ENCODE data around the gene STARD7. TPM values are rescaled to one million over a fixed set of nuclear protein-coding genes. Genes with fewer than 3 reads are reported as not detected.
A peak's percentile ranks its signal among the peaks of the same experiment; 100 is the strongest.
"Not testable (repeated sequence)": the region's sequence is repeated elsewhere in the genome, so short reads cannot be mapped to it uniquely, and the experiment has no call there.

STARD7 gene
- total RNA-seq, 2 donors from 2014 or later = 59.2 to 72.6 TPM

- not testable (repeated sequence) for ATAC-seq; H3K36me3 Mint-ChIP-seq (ENCODE audit: low read depth); H3K9me3 ChIP-seq (ENCODE audit: control insufficient read depth, low read length, poor library complexity, severe bottlenecking); H3K27ac Mint-ChIP-seq; H3K4me1 Mint-ChIP-seq; DNase-seq; H3K4me3 Mint-ChIP-seq; H3K27me3 Mint-ChIP-seq
Measured at GRCh38 chr2:96221106-96221505, 12.5 kb upstream of the STARD7 start.

GRCh38 chr2:96219959-96220358 lies 11.3 kb upstream of the STARD7 start:
- not testable (repeated sequence) for H3K9me3 ChIP-seq (ENCODE audit: control insufficient read depth, low read length, poor library complexity, severe bottlenecking); H3K27ac Mint-ChIP-seq; ATAC-seq; H3K36me3 Mint-ChIP-seq (ENCODE audit: low read depth); H3K4me3 Mint-ChIP-seq; H3K4me1 Mint-ChIP-seq; DNase-seq; H3K27me3 Mint-ChIP-seq

GRCh38 chr2:96218508-96219131 lies 10.0 kb upstream of the STARD7 start:
- peaks cover 4% of the 10 kb centered on the region for H3K4me1 Mint-ChIP-seq
- H3K27ac Mint-ChIP-seq = no peak overlapping the region

GRCh38 chr2:96214554-96214953 lies 5.9 kb upstream of the STARD7 start:
- Mint-ChIP-seq H3K27ac (no peak overlapping the region), H3K4me1 (peaks cover 4% of the 10 kb centered on the region), H3K36me3 (ENCODE audit: low read depth) (no peaks in the 10 kb centered on the region), H3K27me3 (no peaks in the 10 kb centered on the region), H3K4me3 (no peak overlapping the region)
- H3K9me3 ChIP-seq (ENCODE audit: control insufficient read depth, low read length, poor library complexity, severe bottlenecking) = no peaks in the 10 kb centered on the region
- ATAC-seq (no peak), DNase-seq (no peak)

More at GRCh38 chr2:96218508-96219131, 10.0 kb upstream of the STARD7 start:
- DNase-seq = no peak
- H3K9me3 ChIP-seq (ENCODE audit: control insufficient read depth, low read length, poor library complexity, severe bottlenecking) = no peaks in the 10 kb centered on the region
- no peak for ATAC-seq
- no peak overlapping the region for H3K4me3 Mint-ChIP-seq
- peaks cover 3% of the 10 kb centered on the region for H3K36me3 Mint-ChIP-seq (ENCODE audit: low read depth)
- H3K27me3 Mint-ChIP-seq = no peaks in the 10 kb centered on the region

- no peaks in the 10 kb centered on the region for H3K36me3 Mint-ChIP-seq (ENCODE audit: low read depth)
- peaks cover 6% of the 10 kb centered on the region for H3K4me1 Mint-ChIP-seq
- H3K4me3 Mint-ChIP-seq = no peak overlapping the region
- no peak overlapping the region for H3K27ac Mint-ChIP-seq
- DNase-seq (no peak), ATAC-seq (no peak)
- no peaks in the 10 kb centered on the region for H3K9me3 ChIP-seq (ENCODE audit: control insufficient read depth, low read length, poor library complexity, severe bottlenecking)
- H3K27me3 Mint-ChIP-seq = no peaks in the 10 kb centered on the region
Measured at GRCh38 chr2:96213379-96213778, 4.8 kb upstream of the STARD7 start.

- no peaks in the 10 kb centered on the region for H3K9me3 ChIP-seq (ENCODE audit: control insufficient read depth, low read length, poor library complexity, severe bottlenecking)
- Mint-ChIP-seq H3K4me3 (no peak overlapping the region), H3K36me3 (ENCODE audit: low read depth) (peaks cover 2% of the 10 kb centered on the region), H3K27ac (no peak overlapping the region), H3K4me1 (peaks cover 10% of the 10 kb centered on the region), H3K27me3 (no peaks in the 10 kb centered on the region)
- no peak for DNase-seq
- ATAC-seq = no peak
Measured at GRCh38 chr2:96212339-96212738, 3.7 kb upstream of the STARD7 start.

- DNase-seq (no peak), ATAC-seq (no peak)
- Mint-ChIP-seq H3K27me3 (no peaks in the 10 kb centered on the region), H3K36me3 (ENCODE audit: low read depth) (peaks cover 4% of the 10 kb centered on the region), H3K27ac (no peak overlapping the region), H3K4me3 (peak overlapping the region; percentile 98), H3K4me1 (peaks cover 29% of the 10 kb centered on the region)
- H3K9me3 ChIP-seq (ENCODE audit: control insufficient read depth, low read length, poor library complexity, severe bottlenecking) = no peaks in the 10 kb centered on the region
Measured at GRCh38 chr2:96209729-96210085, 1.1 kb upstream of the STARD7 start.

- no peak for DNase-seq
- peak overlapping the region; percentile 95 for H3K27ac Mint-ChIP-seq
- no peaks in the 10 kb centered on the region for H3K9me3 ChIP-seq (ENCODE audit: control insufficient read depth, low read length, poor library complexity, severe bottlenecking)
- H3K36me3 Mint-ChIP-seq (ENCODE audit: low read depth) = peaks cover 4% of the 10 kb centered on the region
- no peaks in the 10 kb centered on the region for H3K27me3 Mint-ChIP-seq
- peaks cover 31% of the 10 kb centered on the region for H3K4me1 Mint-ChIP-seq
- peak overlapping the region; percentile 98 for H3K4me3 Mint-ChIP-seq
- no peak for ATAC-seq
Measured at GRCh38 chr2:96209011-96209728, 543 bp upstream of the STARD7 start.

GRCh38 chr2:96207774-96208142 lies 869 bp downstream of the STARD7 start:
- peak overlapping the region; percentile 95 for H3K27ac Mint-ChIP-seq
- peak; percentile 9 for ATAC-seq

GRCh38 chr2:96207073-96207773 lies 1.4 kb downstream of the STARD7 start:
- Mint-ChIP-seq H3K27me3 (no peaks in the 10 kb centered on the region), H3K4me1 (peaks cover 47% of the 10 kb centered on the region), H3K4me3 (peak overlapping the region; percentile 98), H3K36me3 (ENCODE audit: low read depth) (peaks cover 4% of the 10 kb centered on the region), H3K27ac (peak overlapping the region; percentile 95)
- H3K9me3 ChIP-seq (ENCODE audit: control insufficient read depth, low read length, poor library complexity, severe bottlenecking) = no peaks in the 10 kb centered on the region
- ATAC-seq (no peak), DNase-seq (no peak)

More at GRCh38 chr2:96207774-96208142, 869 bp downstream of the STARD7 start:
- no peak for DNase-seq
- Mint-ChIP-seq H3K36me3 (ENCODE audit: low read depth) (peaks cover 4% of the 10 kb centered on the region), H3K27me3 (no peaks in the 10 kb centered on the region), H3K4me1 (peaks cover 44% of the 10 kb centered on the region), H3K4me3 (peak overlapping the region; percentile 98)
- no peaks in the 10 kb centered on the region for H3K9me3 ChIP-seq (ENCODE audit: control insufficient read depth, low read length, poor library complexity, severe bottlenecking)

- Mint-ChIP-seq H3K4me1 (peaks cover 50% of the 10 kb centered on the region), H3K4me3 (peak overlapping the region; percentile 82), H3K27me3 (no peaks in the 10 kb centered on the region), H3K27ac (peak overlapping the region; percentile 95), H3K36me3 (ENCODE audit: low read depth) (peaks cover 4% of the 10 kb centered on the region)
- DNase-seq = no peak
- no peaks in the 10 kb centered on the region for H3K9me3 ChIP-seq (ENCODE audit: control insufficient read depth, low read length, poor library complexity, severe bottlenecking)
- no peak for ATAC-seq
Measured at GRCh38 chr2:96205888-96206287, 2.7 kb downstream of the STARD7 start.

GRCh38 chr2:96204836-96205624 lies 3.6 kb downstream of the STARD7 start:
- ATAC-seq (no peak), DNase-seq (no peak)
- Mint-ChIP-seq H3K36me3 (ENCODE audit: low read depth) (peaks cover 4% of the 10 kb centered on the region), H3K4me3 (peak overlapping the region; percentile 69), H3K4me1 (peaks cover 53% of the 10 kb centered on the region), H3K27me3 (no peaks in the 10 kb centered on the region), H3K27ac (peak overlapping the region; percentile 95)
- no peaks in the 10 kb centered on the region for H3K9me3 ChIP-seq (ENCODE audit: control insufficient read depth, low read length, poor library complexity, severe bottlenecking)
